ENCODE results near the gene PDE8B.
"Not testable (repeated sequence)": the region's sequence is repeated elsewhere in the genome, so short reads cannot be mapped to it uniquely, and the experiment has no call there.

DNA sequence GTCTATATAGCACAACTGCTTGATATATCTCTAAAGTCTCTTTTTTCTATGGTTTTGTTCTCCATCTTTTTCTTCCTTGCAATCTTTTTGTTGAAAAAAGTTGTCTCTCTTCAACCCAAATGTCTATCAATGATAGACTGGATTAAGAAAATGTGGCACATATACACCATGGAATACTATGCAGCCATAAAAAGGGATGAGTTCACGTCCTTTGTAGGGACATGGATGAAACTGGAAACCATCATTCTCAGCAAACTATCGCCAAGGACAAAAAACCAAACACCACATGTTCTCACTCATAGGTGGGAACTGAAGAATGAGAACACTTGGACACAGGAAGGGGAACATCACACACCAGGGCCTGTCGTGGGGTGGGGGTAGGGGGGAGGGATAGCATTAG is 258.4 kb downstream of the PDE8B start:
- TF ChIP-seq POLR2AphosphoS5 (IDR thresholded peaks at IDR 0.05; ENCODE audit: borderline replicate concordance, low read depth, low read length); EZH2 (IDR thresholded peaks at IDR 0.05): not testable (repeated sequence)

All from SK-N-MC (cell line).